HepG2 (cell line): ENCODE data around the gene ACOX3.

Experiments
- CAMTA2 ChIP-seq: sonication (generic); formaldehyde crosslinking; IDR thresholded peaks from 2 replicates; pipeline ENCODE4 v1.4.0; 2020; ENCODE audit warnings: mild to moderate bottlenecking, missing genetic modification reagents, borderline replicate concordance
- CBX1 ChIP-seq: IDR thresholded peaks from one replicate; pipeline ENCODE4 v1.6.1; 2016; ENCODE audit warnings: antibody characterized with exemption, low read depth
- EP300 ChIP-seq, 3 experiments: sonication (generic) in 1 of 3; formaldehyde crosslinking in 1 of 3; IDR thresholded peaks; 2 replicates each; pipeline versions ENCODE4 v1.5.1 to v1.6.1; 2011 to 2020; ENCODE audit warnings: low read depth in 2 of 3, low read length in 2 of 3, borderline replicate concordance in 1 of 3, improper control_type of control experiment in 1 of 3, mild to moderate bottlenecking in 1 of 3, missing genetic modification reagents in 1 of 3, moderate library complexity in 1 of 3
- ETV6 ChIP-seq: sonication (generic); formaldehyde crosslinking; conservative IDR thresholded peaks from 2 replicates; pipeline ENCODE4 v1.4.0; 2020; ENCODE audit warnings: missing genetic modification reagents
- KLF9 ChIP-seq: IDR thresholded peaks from 2 replicates; pipeline ENCODE4 v1.6.1; 2016; ENCODE audit warnings: low read depth
- MAZ ChIP-seq, 2 experiments: sonication (generic) in 1 of 2; formaldehyde crosslinking in 1 of 2; IDR thresholded peaks; 2 replicates each; pipeline versions ENCODE4 v1.5.0 to v1.6.1; 2012 to 2020; ENCODE audit warnings: low read depth in 2 of 2, mild to moderate bottlenecking in 2 of 2, borderline replicate concordance in 1 of 2, improper control_type of control experiment in 1 of 2, low read length in 1 of 2, missing genetic modification reagents in 1 of 2, moderate library complexity in 1 of 2
- NFE2L1 ChIP-seq: sonication (generic); formaldehyde crosslinking; IDR thresholded peaks from 2 replicates; pipeline ENCODE4 v1.4.0; 2020; ENCODE audit warnings: missing genetic modification reagents, mild to moderate bottlenecking, borderline replicate concordance
- POLR2G ChIP-seq: fragments of 200-400 bp; formaldehyde crosslinking; IDR thresholded peaks from 2 replicates; pipeline ENCODE4 v1.6.1; 2018; ENCODE audit warnings: mild to moderate bottlenecking, low read depth, low read length, moderate library complexity
- TF ChIP-seq, protein P1 (sequence below): sonication (generic); formaldehyde crosslinking; IDR thresholded peaks from 2 replicates; pipeline ENCODE4 v1.5.0; 2020; ENCODE audit warnings: mild to moderate bottlenecking, missing genetic modification reagents, moderate library complexity
- TF ChIP-seq, protein P2 (sequence below): sonication (generic); formaldehyde crosslinking; IDR thresholded peaks from 2 replicates; pipeline ENCODE4 v1.8.0; 2022; ENCODE audit warnings: low read depth, missing genetic modification reagents
- TF ChIP-seq, protein P3 (sequence below): sonication (generic); formaldehyde crosslinking; IDR thresholded peaks from 2 replicates; pipeline ENCODE4 v1.9.0; 2022; ENCODE audit warnings: low read depth, missing genetic modification reagents
- TF ChIP-seq, protein P4 (sequence below): sonication (generic); formaldehyde crosslinking; IDR thresholded peaks from 2 replicates; pipeline ENCODE4 v1.4.0; 2020; ENCODE audit warnings: missing genetic modification reagents, borderline replicate concordance
- TF ChIP-seq, protein P5 (sequence below): sonication (generic); formaldehyde crosslinking; IDR thresholded peaks from 2 replicates; pipeline ENCODE4 v1.9.0; 2021; ENCODE audit warnings: missing genetic modification reagents, mild to moderate bottlenecking, borderline replicate concordance

DNA sequence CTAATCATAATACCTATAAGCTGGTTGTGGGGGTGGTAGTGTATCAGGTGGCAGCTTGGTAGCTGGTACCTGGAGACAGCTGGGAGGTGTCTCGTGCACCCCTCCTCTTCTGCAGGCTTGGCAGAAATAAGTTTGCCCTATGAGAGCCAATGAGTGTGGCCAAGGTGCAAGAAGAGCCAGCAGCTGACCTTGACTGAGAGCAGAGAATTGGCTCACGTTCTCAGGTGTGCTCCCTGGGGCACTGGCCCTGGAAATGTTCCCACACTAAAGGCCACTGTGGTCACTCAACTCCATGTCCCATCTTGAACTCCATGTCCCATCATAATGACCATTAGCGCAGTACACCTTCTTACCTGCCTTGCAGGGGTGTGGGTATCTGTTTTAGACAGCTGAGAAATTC, 13.4 kb upstream of the ACOX3 start:
- TF ChIP-seq ETV6 (CRISPR knock-in tag) (no peak), CBX1 (no peak), EP300 (IDR thresholded peaks at IDR 0.05; ENCODE audit: low read depth in 2 of 2, low read length in 2 of 2) (no peak), EP300 (CRISPR knock-in tag; IDR thresholded peaks at IDR 0.05; ENCODE audit: borderline replicate concordance) (no peak), POLR2G (no peak), NFE2L1 (CRISPR knock-in tag) (no peak), KLF9 (CRISPR knock-in tag) (no peak), MAZ (IDR thresholded peaks at IDR 0.05; ENCODE audit: borderline replicate concordance, low read depth, low read length) (no peak), MAZ (CRISPR knock-in tag; IDR thresholded peaks at IDR 0.05; ENCODE audit: low read depth) (no peak), CAMTA2 (no peak)
- TF ChIP-seq, protein P1, sequence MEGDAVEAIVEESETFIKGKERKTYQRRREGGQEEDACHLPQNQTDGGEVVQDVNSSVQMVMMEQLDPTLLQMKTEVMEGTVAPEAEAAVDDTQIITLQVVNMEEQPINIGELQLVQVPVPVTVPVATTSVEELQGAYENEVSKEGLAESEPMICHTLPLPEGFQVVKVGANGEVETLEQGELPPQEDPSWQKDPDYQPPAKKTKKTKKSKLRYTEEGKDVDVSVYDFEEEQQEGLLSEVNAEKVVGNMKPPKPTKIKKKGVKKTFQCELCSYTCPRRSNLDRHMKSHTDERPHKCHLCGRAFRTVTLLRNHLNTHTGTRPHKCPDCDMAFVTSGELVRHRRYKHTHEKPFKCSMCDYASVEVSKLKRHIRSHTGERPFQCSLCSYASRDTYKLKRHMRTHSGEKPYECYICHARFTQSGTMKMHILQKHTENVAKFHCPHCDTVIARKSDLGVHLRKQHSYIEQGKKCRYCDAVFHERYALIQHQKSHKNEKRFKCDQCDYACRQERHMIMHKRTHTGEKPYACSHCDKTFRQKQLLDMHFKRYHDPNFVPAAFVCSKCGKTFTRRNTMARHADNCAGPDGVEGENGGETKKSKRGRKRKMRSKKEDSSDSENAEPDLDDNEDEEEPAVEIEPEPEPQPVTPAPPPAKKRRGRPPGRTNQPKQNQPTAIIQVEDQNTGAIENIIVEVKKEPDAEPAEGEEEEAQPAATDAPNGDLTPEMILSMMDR (CRISPR knock-in tag), result no peak
- TF ChIP-seq, protein P2, sequence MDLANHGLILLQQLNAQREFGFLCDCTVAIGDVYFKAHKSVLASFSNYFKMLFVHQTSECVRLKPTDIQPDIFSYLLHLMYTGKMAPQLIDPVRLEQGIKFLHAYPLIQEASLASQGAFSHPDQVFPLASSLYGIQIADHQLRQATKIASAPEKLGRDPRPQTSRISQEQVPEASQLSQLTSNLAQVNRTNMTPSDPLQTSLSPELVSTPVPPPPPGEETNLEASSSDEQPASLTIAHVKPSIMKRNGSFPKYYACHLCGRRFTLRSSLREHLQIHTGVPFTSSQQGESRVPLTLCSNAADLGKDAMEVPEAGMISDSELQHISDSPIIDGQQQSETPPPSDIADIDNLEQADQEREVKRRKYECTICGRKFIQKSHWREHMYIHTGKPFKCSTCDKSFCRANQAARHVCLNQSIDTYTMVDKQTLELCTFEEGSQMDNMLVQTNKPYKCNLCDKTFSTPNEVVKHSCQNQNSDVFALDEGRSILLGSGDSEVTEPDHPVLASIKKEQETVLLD, result no peak
- TF ChIP-seq, protein P3, sequence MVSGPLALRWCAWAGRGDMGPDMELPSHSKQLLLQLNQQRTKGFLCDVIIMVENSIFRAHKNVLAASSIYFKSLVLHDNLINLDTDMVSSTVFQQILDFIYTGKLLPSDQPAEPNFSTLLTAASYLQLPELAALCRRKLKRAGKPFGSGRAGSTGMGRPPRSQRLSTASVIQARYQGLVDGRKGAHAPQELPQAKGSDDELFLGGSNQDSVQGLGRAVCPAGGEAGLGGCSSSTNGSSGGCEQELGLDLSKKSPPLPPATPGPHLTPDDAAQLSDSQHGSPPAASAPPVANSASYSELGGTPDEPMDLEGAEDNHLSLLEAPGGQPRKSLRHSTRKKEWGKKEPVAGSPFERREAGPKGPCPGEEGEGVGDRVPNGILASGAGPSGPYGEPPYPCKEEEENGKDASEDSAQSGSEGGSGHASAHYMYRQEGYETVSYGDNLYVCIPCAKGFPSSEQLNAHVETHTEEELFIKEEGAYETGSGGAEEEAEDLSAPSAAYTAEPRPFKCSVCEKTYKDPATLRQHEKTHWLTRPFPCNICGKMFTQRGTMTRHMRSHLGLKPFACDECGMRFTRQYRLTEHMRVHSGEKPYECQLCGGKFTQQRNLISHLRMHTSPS (CRISPR knock-in tag), result no peak
- TF ChIP-seq, protein P4, sequence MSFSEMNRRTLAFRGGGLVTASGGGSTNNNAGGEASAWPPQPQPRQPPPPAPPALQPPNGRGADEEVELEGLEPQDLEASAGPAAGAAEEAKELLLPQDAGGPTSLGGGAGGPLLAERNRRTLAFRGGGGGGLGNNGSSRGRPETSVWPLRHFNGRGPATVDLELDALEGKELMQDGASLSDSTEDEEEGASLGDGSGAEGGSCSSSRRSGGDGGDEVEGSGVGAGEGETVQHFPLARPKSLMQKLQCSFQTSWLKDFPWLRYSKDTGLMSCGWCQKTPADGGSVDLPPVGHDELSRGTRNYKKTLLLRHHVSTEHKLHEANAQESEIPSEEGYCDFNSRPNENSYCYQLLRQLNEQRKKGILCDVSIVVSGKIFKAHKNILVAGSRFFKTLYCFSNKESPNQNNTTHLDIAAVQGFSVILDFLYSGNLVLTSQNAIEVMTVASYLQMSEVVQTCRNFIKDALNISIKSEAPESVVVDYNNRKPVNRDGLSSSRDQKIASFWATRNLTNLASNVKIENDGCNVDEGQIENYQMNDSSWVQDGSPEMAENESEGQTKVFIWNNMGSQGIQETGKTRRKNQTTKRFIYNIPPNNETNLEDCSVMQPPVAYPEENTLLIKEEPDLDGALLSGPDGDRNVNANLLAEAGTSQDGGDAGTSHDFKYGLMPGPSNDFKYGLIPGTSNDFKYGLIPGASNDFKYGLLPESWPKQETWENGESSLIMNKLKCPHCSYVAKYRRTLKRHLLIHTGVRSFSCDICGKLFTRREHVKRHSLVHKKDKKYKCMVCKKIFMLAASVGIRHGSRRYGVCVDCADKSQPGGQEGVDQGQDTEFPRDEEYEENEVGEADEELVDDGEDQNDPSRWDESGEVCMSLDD (CRISPR knock-in tag), result no peak
- TF ChIP-seq, protein P5, sequence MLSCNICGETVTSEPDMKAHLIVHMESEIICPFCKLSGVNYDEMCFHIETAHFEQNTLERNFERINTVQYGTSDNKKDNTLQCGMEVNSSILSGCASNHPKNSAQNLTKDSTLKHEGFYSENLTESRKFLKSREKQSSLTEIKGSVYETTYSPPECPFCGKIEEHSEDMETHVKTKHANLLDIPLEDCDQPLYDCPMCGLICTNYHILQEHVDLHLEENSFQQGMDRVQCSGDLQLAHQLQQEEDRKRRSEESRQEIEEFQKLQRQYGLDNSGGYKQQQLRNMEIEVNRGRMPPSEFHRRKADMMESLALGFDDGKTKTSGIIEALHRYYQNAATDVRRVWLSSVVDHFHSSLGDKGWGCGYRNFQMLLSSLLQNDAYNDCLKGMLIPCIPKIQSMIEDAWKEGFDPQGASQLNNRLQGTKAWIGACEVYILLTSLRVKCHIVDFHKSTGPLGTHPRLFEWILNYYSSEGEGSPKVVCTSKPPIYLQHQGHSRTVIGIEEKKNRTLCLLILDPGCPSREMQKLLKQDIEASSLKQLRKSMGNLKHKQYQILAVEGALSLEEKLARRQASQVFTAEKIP, result no peak
